ENCODE measurements around the gene CIRBP. TPM values are rescaled to one million over a fixed set of nuclear protein-coding genes. Genes with fewer than 3 reads are reported as not detected.

Gene CIRBP
- polyA plus RNA-seq, 3 donors = 737 to 892 (median 800) TPM

DNA sequence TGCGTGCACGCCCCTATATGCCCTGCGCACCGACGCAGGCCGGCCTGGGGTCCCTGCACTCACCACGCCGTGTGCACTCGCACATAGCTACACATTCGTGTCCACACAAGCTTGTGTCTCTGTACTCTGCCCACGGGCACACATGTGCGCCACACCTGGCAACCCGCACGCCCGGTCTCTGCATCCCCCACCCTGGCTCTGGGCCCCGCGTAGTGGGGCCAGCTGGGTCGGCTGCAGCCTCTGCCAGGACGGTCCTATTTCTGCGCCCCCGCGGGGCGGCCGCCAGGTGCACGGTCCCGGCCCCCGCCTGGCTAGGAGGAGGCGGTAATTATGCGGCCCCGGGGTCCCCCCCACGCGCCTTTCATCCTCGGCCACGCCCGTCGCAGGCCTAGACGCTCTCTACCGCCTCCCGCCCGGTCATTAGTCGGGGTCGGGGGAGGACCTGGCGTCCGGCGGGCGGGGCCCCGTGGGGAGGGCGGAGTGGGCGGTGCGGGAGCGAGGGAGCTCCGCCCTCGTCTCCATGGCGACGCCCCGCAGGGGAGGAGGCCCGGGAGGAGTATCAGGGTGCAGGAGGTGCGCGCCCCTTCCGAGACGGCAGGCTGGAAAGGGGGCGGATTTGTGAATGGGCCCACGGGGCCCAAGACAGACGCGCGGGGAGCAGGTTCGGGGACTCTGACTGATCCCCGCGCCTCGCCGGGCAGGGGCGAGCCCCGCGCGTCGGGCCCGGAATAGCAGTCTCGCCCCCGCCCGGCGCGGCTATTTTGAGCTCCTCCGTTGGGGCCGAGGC, 2.8 kb upstream of the CIRBP start:
- no peak for DNase-seq (ENCODE audit: low read depth in 3 of 3, low spot score in 2 of 3)

DNA sequence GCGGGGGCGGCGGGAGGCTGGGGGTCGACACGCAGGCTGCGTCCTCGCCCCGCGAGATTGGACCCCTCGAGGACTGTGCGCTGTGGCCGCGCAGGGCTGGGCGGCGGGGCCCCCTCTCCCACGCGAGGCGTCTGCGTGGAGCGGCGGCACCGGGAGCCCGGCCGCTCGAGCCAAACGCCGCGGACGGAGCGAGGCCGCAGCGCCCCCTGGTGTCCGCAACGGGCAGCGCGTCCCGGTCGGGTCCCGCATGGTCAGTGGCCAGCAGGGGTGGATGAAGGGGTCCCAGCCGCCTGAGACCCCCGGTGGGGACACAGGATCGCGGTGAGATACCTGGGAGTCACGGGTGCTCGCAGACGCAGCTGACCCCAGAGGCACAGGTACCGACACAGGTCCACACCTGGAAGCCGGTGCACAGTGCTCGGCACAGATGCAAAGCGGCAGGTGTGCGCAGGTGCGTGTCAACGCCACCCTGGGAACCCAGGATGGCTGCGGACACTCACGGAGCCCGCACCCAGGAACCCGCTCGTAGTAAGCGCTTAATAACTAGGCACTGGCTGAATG, 2.1 kb upstream of the CIRBP start:
- DNase-seq (ENCODE audit: low read depth in 3 of 3, low spot score in 2 of 3) = no peak

DNA sequence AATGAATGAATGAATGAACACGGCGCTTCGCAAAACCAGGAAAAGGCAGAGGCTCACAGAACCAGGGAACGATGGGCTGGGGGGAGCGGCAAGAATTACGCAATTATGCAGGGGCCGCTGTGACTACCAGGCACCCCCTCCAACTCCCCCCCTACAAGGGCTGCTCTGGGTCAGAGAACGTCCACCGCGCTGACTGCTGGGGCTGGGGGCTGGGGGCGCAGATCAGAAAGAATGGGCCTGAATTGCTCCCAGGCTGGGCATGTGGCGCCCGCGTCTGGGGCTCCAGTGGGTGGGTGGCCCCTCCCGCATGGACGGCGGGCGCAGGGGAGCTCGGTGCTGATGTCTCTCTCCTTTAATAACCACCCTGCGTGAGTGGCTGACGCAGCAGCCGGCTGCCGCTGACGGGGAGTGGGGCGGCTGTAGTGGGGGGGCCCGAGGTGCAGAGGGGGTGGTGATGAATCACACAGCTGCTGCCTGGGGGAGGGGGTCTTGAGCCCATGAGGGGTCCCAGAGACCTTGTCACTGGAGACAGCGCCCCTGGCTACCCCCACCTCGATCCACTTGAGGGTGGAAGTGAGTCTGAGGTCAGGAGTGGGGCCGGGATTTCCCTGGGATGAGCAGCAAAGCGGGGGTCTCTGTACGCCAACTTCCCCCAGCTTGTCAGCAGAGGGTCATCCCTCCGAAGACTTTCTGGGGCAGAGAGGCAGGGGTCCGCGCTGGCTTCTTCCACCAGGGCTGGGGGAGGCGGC, 1.5 kb upstream of the CIRBP start:
- no peak for DNase-seq (ENCODE audit: low read depth in 3 of 3, low spot score in 2 of 3)

DNA sequence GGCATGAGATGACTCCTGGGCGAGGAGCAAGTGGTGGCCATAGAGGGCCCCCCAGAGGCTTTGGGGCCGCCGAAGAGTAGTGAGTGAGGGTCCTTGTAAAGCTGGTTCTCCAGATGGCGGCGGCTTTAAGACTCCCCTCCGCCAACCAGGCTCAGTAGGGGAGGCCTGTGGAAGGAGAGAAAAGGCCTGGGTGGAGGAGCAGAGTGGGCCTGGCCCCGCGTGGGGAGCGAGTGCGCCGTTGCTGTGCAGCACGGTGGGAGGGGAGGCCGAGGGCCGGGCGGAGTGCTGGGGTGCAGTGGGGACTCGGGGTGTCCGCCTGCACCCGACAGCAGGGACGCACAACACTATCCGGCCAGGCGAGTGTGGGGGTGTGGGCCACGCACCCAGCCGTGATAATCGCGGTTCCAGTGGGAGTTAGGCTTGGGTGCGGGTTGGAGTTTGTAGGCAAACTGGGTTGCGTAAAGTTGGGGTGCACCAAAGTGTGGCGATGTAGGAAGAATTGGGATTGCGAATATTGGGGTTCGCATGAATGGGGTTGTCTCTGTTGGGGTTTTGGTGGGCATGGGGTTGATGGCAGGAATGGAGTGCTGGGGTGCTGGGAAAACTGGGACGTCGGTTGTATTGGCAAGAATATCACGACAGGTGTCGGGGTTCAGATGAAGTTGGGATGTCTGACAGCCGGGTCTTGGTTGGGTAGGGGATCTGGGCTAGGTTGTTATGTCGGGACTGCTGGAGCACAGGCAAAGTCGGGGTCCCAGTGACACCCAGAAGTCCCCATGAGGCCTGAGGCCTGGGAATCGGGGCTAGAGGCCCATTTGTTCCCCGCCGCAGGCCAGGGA, 687 bp upstream of the CIRBP start:
- DNase-seq (ENCODE audit: low read depth in 3 of 3, low spot score in 2 of 3) = no peak

DNA sequence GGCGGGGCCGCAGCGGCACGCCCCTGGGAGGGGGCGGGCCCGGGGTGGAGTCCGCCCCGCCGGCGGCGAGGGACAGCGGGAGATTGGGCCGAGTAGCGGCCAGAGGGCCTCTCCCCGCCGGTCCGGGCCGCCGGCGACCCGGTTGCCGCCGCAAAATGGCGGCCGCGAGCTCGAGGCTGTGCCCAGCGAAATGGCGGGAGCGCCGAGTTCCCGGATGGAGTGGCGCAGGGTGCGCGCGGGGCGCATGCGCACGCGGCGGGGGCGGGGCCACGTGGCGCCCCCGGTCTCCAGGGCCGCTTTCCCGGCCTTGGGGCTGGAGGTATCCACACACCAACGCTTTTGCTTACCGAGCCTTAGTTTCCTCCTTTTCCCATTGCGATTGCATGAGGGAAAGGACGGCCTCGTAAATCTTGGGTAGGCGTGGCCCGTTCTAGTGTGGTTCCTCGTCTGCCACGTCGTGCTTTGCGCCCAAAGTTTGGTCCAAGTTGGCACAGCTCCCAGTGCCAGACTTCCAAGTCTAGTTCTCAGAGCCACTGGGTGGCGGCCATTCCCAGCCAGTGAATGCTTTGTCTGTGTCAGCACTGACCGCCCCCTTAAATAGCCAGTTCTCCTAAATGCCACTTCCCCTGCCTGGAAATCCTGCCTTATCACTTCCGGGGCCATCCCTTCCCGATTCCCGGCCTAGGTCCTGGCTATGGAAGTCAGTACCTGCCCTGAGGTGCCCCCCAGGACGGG, 513 bp downstream of the CIRBP start:
- DNase-seq (ENCODE audit: low read depth in 3 of 3, low spot score in 2 of 3) = no peak

DNA sequence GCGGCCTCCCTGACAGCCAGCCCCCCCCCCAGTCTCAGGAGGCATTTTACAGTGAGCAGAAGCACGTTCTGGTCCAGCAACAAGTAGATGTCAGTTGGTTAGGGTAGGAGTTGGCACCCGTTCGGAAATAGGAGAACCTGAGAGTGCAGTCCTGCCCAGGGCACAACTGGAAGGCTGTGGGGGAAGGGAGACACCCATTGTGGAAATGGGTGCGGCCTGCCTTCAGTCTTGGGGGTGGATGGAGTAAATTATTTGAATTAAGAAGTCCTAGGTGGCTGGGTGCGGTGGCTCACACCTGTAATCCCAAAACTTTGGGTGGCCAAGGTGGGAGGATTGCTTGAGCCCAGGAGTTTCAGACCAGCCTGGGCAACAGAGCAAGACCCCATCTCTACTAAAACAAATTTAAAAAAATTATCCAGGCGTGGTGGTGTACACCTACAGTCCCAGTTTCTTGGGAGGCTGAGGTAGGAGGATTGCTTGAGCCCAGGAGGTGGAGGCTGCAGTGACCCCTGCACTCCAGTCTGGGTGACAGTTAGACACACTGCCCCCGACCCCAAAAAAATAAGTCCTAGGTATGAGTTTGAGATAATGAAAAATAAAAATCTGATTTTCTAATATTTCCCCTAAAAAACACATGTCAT, 1.2 kb downstream of the CIRBP start:
- no peak for DNase-seq (ENCODE audit: low read depth in 3 of 3, low spot score in 2 of 3)

DNA sequence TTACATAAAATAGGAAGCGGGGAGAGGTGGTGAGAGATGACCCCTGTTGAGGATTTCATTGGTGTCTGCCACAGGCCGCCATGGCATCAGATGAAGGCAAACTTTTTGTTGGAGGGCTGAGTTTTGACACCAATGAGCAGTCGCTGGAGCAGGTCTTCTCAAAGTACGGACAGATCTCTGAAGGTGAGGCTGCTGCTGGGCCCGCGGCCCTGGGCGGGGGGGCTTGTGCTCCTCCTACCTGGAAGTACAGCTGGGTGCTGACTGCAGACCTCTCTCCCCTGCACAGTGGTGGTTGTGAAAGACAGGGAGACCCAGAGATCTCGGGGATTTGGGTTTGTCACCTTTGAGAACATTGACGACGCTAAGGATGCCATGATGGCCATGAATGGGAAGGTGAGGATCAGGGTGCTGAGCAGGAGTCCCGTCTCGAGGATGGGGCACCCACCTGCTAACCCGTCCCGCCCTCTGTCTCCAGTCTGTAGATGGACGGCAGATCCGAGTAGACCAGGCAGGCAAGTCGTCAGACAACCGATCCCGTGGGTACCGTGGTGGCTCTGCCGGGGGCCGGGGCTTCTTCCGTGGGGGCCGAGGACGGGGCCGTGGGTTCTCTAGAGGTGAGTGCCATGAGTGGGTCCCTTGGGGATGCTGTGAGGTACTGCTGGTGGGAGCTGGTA, 1.9 kb downstream of the CIRBP start:
- no peak for DNase-seq (ENCODE audit: low read depth in 3 of 3, low spot score in 2 of 3)

DNA sequence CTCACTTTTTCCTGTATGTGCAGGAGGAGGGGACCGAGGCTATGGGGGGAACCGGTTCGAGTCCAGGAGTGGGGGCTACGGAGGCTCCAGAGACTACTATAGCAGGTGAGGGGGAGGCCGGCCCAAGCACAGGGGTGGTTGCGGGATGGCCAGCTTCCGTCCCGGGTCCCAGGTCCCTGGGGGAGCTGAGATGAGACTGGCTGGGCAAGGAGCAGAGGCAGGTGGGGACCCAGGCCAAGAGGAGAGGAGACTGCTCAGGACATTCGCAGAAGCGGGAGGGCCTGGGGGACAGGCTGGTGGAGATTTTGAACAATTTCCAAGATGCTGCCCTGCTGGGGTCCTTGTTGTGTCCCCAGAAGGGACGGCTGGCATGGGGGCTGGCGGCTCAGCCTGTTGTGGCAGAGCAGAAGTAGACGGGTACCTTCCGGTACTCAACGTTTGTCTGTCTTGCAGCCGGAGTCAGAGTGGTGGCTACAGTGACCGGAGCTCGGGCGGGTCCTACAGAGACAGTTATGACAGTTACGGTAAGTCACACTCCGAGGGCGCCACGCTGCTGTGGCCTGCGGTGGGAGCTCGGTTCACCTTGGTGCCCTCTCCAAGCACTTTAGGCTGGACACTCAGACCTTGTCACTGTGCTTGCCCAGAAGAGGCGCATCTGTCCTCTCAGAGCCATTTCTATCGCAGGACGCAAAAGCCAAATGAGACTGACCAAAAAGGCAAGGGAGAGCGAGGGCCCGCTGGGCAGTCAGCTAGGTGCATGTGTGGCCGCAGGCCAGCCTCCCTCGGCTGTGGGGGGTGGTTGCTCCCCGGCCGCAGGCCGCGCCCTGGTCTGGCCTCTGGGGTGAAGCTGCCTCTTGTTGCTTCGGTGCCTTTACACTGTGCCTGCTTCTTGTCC, 2.6 kb downstream of the CIRBP start:
- no peak for DNase-seq (ENCODE audit: low read depth in 3 of 3, low spot score in 2 of 3)

DNA sequence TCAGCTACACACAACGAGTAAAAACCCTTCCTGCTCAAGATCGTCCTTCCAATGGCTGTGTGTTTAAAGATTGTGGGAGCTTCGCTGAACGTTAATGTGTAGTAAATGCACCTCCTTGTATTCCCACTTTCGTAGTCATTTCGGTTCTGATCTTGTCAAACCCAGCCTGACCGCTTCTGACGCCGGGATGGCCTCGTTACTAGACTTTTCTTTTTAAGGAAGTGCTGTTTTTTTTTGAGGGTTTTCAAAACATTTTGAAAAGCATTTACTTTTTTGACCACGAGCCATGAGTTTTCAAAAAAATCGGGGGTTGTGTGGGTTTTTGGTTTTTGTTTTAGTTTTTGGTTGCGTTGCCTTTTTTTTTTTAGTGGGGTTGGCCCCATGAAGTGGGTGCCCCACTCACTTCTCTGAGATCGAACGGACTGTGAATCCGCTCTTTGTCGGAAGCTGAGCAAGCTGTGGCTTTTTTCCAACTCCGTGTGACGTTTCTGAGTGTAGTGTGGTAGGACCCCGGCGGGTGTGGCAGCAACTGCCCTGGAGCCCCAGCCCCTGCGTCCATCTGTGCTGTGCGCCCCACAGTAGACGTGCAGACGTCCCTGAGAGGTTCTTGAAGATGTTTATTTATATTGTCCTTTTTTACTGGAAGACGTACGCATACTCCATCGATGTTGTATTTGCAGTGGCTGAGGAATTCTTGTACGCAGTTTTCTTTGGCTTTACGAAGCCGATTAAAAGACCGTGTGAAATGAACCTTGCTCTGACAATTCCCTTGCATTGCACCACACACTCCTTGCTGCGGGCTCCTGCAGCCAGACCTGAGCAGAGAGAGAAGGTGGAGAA, 3.5 kb downstream of the CIRBP start:
- DNase-seq (ENCODE audit: low read depth in 3 of 3, low spot score in 2 of 3) = no peak

DNA sequence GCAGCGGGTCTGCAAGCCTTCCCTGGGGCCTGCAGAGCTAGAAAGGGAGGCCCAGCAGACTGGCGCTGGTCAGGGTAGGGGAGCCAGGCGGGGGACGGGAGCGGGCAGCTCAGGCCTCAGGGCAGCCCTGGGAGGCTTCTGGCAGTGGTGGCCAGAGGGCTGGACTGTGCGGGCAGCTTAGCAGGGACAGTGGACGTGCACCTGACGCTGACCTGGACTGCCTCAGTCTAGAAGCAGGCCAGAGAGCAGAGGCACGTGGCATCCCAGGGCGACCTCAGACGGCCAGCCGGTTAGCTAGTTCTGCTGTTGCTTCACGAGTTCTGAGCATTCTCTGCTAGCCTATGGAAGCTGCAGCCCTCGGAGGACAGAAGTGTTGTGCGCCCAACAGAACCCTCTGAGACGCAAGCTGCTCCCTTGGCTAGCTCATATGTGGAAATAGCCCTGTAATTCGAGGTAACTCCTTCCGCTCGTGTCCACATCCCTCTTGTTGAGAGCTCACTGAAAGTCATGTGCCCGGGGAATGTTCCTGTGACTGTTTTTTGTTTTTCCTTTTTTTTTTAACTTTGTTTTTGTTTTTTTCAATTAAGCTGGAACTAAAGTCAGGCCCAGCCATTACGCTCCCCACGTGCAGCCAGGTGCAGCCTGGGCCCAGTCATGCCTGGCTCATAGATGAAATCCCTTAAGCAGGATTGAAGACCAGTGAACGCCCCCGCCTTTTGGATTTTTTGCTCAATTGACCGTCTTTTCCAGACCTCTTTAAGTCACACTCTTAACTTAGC, 4.3 kb downstream of the CIRBP start:
- DNase-seq (ENCODE audit: low read depth in 3 of 3, low spot score in 2 of 3) = no peak

DNA sequence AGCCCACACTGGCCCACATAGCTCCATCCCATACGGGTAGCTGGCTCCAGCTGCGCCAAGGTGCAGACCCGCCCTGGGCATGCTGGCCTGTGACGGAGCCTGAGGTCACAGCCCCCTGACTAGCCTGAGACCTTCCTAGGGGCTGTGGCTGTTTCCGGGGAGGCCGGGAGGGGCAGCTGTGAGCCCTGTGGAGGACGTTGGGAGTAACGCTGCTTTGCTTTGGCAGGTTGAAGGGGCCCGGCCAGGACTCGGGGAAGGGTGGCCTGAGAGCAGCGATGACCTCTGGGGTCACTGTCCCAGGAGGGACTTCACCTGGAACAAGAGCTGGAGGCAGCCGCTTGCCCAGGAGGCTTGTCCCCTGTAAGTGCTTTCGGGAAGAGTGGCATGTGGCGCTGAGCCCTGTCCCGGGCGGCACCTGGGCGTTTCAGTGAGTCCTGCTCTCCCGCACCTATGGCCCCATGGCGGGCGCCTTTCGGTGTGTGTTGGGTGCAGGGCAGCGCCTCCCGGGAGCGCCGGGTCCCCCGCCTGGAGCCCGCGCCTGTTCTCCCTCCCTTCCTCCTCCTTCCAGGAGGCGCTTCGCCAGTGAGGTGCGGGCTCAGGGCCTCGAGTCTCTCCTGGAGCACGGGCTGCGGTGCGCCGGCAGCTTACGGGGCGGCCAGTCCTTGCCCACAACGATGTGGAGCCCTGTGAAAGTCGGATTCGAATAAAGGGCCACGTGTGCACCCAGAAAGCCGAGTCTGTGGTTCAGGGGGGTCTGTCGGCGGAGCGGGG, 5.1 kb downstream of the CIRBP start:
- no peak for DNase-seq (ENCODE audit: low read depth in 3 of 3, low spot score in 2 of 3)

DNA sequence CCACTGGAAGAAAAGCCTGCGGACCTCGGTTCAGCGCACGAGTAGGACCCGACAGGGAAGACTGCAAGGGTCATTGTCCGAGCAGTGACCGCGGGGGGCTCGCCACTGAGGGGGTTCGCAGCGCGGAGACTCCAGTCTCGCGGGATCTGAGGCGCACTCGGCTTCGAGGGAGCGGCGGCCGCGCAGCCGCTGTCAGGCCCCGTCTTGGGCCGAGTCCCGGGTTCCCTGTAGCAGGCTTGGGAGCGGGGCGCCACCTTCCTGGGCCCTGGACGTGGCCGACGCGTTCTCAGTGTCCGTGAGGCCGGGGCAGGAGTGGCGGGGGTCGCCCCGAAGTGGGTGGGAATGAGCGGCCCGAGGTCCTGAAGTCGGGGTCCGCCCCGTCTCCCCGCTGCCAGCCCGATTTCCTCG, 5.7 kb downstream of the CIRBP start:
- no peak for DNase-seq (ENCODE audit: low read depth in 3 of 3, low spot score in 2 of 3)

DNA sequence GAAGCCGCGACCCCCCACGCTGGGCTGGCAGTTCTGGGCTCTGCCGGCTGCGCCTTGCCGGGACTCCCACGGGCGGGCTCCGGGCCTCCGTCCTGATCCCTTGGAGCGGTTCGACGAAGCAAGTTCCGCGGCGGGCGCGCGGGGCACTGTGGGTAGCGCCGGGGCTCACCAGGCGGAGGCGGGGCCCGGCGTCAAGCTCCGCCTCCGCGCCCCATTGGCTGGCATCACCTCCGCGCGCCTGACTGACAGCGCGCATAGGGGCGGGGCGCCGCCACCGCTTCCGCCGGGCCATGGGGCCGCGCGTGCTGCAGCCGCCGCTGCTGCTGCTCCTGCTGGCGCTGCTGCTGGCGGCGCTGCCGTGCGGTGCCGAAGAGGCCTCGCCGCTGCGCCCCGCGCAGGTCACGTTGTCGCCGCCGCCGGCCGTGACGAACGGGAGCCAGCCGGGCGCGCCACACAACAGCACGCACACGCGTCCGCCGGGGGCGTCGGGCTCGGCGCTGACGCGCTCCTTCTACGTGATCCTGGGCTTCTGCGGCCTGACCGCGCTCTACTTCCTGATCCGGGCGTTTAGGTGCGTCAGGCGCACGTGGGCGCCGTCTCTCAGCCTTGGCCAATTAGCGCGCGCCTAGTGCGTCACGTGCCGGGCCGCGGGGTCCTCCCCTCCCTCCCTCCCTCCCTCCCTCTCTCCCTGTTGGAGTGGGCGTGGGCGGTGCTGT, 6.3 kb downstream of the CIRBP start, which contains the start of gene FAM174C:
Gene FAM174C (plus strand): TSS at position 271 of the 716 bp plus-strand sequence. CDS start 20 bp downstream, at position 291.
- DNase-seq (ENCODE audit: low read depth in 3 of 3, low spot score in 2 of 3) = peak in 2 of 3 donors; percentile 86 to 91

DNA sequence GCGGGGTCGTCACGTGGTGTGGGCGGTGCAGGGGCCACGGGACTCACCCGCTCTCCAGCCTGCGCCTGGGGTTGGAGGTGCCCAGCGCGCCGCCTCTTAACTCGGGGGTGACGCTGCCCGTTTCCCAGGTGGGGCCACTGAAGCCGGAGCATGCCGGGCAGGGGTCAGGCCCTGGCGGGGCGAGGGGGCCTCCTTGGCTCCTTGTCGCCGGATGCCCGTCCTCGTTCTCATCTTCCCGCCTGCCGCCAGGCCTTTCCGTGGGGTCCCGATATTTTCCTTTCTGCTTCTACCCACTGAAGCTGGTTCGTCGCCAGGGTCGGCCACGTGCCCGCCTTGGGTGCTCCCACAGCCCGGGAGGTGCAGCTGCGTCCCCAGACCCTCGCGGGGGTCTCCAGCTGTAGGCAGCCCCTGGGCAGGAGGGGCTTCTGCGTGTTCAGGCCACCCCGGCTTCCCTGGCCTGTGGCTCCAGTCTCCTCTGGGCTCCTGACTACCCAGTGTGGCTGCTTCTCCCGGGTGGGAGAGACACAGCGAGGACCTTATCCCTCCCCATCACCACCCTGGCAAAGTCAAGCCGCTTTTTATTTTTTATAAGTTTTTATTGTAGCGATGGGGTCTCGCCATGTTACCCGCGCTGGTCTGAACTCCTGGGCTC, 7.0 kb downstream of the CIRBP start:
- DNase-seq (ENCODE audit: low read depth in 3 of 3, low spot score in 2 of 3) = no peak

DNA sequence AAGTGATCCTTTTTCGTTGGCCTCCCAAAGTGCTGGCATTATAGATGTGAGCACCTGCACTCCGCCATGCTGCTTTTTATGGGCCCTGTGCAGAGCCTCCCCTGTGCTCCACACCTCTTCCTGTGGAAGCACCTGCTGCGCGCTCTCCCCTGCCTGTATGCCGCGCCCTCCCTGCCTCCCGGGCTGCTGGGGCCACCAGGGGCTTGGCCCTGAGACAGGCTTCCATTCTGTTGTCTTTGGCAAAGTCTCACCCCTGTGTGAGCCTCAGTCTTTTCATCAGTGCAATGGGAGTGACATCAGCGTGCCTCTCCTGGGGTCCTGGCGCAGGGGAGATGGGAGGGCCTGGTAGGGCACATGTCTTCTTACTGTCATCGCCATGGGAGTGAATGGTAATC, 7.5 kb downstream of the CIRBP start:
- no peak for DNase-seq (ENCODE audit: low read depth in 3 of 3, low spot score in 2 of 3)

Data from right renal cortex interstitium (tissue), 3 donors.